NB4 (cell line): ENCODE results near the gene AP2B1.

Experiments
- MYC ChIP-seq: IDR thresholded peaks from 2 replicates; pipeline ENCODE4 v1.6.1; 2011; ENCODE audit warnings: low read depth, low read length
- POLR2A ChIP-seq: IDR thresholded peaks from 2 replicates; pipeline ENCODE4 v1.6.1; 2011; ENCODE audit warnings: mild to moderate bottlenecking; ENCODE audit not compliant: insufficient read length; ENCODE audit errors: extremely low read depth
- TF ChIP-seq, protein P1 (sequence below): IDR thresholded peaks from one replicate; pipeline ENCODE4 v1.5.1; 2012; ENCODE audit warnings: low read depth, low read length
- TF ChIP-seq, protein P2 (sequence below): IDR thresholded peaks from 2 replicates; pipeline ENCODE4 v1.6.1; 2011; ENCODE audit warnings: low read depth, low read length

- TF ChIP-seq, protein P1, sequence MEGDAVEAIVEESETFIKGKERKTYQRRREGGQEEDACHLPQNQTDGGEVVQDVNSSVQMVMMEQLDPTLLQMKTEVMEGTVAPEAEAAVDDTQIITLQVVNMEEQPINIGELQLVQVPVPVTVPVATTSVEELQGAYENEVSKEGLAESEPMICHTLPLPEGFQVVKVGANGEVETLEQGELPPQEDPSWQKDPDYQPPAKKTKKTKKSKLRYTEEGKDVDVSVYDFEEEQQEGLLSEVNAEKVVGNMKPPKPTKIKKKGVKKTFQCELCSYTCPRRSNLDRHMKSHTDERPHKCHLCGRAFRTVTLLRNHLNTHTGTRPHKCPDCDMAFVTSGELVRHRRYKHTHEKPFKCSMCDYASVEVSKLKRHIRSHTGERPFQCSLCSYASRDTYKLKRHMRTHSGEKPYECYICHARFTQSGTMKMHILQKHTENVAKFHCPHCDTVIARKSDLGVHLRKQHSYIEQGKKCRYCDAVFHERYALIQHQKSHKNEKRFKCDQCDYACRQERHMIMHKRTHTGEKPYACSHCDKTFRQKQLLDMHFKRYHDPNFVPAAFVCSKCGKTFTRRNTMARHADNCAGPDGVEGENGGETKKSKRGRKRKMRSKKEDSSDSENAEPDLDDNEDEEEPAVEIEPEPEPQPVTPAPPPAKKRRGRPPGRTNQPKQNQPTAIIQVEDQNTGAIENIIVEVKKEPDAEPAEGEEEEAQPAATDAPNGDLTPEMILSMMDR: no peak
- TF ChIP-seq MYC: no peak
- TF ChIP-seq POLR2A: no peak
- TF ChIP-seq, protein P2, sequence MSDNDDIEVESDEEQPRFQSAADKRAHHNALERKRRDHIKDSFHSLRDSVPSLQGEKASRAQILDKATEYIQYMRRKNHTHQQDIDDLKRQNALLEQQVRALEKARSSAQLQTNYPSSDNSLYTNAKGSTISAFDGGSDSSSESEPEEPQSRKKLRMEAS: no peak
Measured at GRCh38 chr17:35705230-35705629, 118.1 kb downstream of the AP2B1 start.
